ENCODE measurements around the gene REXO5.
"Not testable (repeated sequence)": the region's sequence is repeated elsewhere in the genome, so short reads cannot be mapped to it uniquely, and the experiment has no call there.

The REXO5 gene

DNA sequence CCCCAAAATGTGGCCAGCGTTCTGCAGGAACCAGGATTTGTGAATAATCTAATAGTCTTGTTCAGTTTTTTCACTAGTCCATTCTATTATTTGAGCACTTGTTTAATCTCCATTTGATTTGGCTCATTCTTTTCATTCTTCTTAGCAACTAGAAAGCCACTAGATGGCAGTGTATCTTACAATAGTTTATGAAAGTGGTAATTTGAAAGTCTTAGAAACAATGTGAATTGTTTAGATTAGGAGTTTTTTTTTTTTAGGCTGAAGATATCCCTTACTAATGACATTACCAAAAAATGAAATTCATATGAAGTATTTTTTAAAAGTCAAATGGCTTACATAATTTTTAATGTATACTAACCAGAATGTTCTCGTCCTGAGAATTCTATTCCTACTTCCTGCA lies 6.7 kb upstream of the REXO5 start:
- no peak for DNase-seq (ENCODE audit: low read depth in 2 of 2, low spot score in 1 of 2)

DNA sequence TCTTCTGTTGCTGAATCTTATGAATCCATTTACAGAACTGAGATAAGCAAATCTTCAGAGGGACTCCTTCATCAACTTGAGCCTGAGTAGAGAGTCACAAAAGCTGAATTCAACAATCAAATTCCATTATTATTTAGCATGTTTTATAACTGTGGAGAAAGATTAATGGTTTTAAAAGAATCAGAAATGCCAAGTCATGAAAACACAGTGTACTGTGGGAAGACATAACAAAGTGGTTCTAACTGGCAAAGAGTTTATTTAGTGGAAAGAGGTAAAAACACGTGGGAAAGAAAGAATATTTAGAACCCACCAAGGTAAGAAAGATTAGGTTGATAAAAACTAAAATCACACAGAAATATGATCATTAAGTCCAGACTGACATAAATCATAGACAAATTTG lies 5.0 kb upstream of the REXO5 start:
- DNase-seq (ENCODE audit: low read depth in 2 of 2, low spot score in 1 of 2), result no peak

DNA sequence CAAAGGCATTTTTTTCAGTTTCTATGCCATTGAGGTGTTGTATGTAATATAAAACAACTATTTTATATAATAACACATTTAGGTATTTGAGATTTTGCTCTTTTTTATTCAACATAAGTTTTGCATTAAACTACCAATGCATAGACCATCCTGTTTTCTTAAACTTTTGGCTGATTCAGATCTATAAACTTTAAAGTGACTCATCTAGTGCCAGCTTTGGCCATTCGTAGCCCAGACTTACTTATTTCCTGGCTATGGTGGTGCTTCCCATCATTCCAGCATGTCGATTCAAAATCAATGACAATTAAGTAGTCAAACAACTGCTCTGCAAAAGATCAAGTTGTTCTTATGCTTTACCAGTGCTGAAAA lies 3.2 kb upstream of the REXO5 start:
- DNase-seq (ENCODE audit: low read depth in 2 of 2, low spot score in 1 of 2), result no peak

GRCh38 chr16:20803561-20804214 lies 2.6 kb upstream of the REXO5 start:
- no peak for DNase-seq (ENCODE audit: low read depth in 2 of 2, low spot score in 1 of 2)

GRCh38 chr16:20805684-20806167 lies 601 bp upstream of the REXO5 start:
- not testable (repeated sequence) for DNase-seq (ENCODE audit: low read depth in 2 of 2, low spot score in 1 of 2)

DNA sequence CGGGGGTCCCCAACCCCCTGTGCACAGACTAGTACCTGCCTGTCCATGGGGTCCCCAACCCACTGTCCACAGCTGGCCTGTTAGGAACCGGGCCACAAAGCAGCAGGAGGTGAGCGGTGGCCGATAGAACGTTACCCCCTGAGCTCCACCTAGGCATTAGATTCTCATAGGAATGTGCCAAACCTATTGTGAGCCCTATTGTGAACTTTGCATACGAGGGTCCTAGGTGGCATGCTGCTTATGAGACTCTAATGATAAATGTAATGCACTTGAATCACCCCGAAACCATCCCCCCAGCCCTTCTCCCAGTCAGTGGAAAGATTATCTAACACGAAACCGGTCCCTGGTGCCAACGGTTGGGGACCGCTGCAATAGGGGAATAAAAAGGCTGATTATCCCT lies 1.5 kb downstream of the REXO5 start:
- no peak for DNase-seq (ENCODE audit: low read depth in 2 of 2, low spot score in 1 of 2)

DNA sequence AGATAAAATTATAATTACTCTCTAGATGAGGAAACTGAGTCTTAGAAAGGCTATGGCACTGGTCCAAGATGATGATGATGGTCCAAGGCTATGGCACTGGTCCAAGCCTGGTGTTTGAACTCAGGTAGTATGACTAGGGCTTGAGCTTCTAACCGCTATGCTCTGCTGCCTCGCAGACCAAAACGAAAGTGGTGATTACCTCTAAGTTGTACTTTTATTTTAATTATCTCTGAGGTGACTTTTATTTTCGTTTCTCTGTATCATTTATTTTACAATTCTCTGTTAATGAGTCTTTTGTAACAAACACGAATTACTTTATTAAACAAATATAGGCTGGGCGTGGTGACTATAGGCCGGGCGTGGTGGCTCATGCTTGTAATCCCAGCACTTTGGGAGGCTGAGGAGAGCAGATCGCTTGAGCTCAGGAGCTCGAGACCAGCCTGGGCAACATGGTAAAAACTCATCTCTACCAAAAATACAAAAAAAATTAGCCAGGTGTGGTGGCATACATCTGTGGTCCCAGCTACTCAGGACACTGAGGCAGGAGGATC lies 5.6 kb downstream of the REXO5 start:
- no peak for DNase-seq (ENCODE audit: low read depth in 2 of 2, low spot score in 1 of 2)

GRCh38 chr16:20812510-20812909 lies 6.2 kb downstream of the REXO5 start:
- DNase-seq (ENCODE audit: low read depth in 2 of 2, low spot score in 1 of 2), result no peak

GRCh38 chr16:20814784-20815183 lies 8.5 kb downstream of the REXO5 start:
- DNase-seq (ENCODE audit: low read depth in 2 of 2, low spot score in 1 of 2), result no peak

- no peak for DNase-seq (ENCODE audit: low read depth in 2 of 2, low spot score in 1 of 2)
These were observed 12.7 kb downstream of the REXO5 start for GRCh38 chr16:20818929-20819585.

- no peak for DNase-seq (ENCODE audit: low read depth in 2 of 2, low spot score in 1 of 2)
These were observed 15.4 kb downstream of the REXO5 start for GRCh38 chr16:20821682-20822081.

- DNase-seq (ENCODE audit: low read depth in 2 of 2, low spot score in 1 of 2), result no peak
These were observed 16.4 kb downstream of the REXO5 start for GRCh38 chr16:20822521-20823325.

DNA sequence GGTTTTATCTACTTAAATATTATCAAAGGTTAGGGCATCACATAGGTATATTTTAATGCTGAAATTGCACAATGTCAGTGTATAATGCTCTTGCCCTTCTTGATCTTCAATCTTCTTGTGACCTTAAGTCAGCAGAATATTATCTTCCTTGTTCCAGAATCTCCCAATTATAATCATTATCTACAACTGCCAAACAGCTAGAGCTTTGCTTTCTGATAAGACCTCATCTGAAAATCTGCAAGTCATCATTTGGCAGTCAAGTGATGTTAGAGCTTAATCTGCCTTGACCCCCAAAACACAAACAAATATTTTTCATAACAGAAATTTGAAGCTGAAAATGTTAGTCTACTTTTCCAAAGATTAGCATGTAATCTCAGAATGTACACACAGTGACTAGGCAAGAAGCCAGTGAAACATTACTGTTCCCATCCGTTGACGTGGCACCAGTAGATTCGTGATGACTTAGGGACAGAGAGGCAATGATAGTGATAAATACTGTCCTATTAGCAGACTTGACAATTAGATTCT lies 19.8 kb downstream of the REXO5 start:
- no peak for DNase-seq (ENCODE audit: low read depth in 2 of 2, low spot score in 1 of 2)

GRCh38 chr16:20829536-20829935 lies 23.2 kb downstream of the REXO5 start:
- DNase-seq (ENCODE audit: low read depth in 2 of 2, low spot score in 1 of 2), result no peak

DNA sequence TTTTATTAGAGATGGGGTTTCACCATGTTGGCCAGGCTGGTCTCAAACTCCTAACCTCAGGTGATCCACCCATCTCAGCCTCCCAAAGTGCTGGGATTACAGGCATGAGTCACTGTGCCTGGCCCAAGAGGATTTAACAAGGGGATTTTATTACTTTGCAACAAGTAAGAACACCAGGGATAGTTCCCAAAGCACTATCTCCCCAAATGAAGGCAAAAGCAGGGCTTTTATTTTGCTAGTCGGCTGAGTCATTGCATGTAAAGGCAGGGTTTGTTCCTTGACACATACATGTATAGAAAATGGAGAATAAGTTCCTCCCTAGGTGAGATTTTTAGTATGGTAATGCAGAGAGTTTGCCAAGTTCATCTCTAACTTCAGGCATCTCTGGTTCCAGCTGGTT lies 24.0 kb downstream of the REXO5 start:
- DNase-seq (ENCODE audit: low read depth in 2 of 2, low spot score in 1 of 2), result no peak

- DNase-seq (ENCODE audit: low read depth in 2 of 2, low spot score in 1 of 2), result no peak
These were observed 26.8 kb downstream of the REXO5 start for GRCh38 chr16:20833086-20833485.

DNA sequence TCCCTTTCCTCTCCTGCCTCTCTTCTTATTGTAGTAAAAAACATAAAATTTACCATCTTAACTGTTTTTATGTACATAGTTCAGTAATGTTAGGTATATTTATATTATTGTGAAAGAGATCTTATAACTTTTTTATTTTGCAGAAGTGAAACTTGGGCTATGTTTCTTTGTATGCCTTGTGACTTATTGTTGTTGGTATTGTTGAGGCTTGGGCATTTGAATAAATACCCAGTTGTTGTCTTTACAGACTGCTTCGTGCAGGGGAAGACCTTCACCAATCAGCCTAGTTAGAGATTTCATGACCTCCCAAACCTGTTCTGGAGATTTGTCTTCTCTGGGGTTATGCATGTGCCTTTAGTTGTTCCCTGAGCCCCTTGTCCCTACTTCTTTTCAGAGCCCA lies 31.9 kb downstream of the REXO5 start:
- DNase-seq (ENCODE audit: low read depth in 2 of 2, low spot score in 1 of 2), result no peak

DNA sequence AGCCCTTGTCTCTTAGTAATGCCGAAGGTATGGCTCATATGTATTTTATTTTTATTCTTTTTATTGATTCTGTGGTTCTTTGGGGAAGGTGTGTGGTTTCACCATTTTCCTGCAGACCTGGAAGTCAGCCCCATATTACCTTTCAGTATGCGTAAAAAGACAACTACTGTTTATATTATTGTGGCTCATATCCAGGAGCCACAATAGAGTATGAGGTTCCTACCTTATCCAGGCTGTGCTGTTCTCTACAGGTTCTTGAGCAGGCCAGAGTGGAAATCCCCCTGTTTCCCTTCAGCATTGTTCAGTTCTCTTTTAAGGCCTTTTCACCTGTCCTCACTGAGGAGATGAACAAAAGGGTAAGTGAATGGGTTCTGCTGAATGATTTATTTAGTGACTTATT lies 33.2 kb downstream of the REXO5 start:
- no peak for DNase-seq (ENCODE audit: low read depth in 2 of 2, low spot score in 1 of 2)

DNA sequence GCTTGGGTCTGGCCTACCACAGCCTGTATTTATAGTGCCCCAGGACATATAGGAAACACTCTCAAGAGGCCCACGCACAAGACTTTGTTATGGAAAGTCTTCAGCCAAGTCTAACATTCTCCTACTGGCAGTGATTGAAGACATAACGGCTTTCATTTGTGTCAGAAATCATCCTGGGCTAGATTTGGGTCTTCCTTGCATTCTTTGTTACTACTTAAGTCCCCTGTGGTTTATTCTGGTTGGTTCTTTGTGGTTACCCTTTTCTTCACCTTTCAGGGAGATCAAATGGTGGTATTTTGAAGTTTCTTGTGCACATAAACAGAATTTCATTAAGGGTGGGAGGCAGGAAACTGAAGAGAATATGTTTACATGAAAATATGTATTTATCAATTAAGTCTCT lies 37.7 kb downstream of the REXO5 start:
- DNase-seq (ENCODE audit: low read depth in 2 of 2, low spot score in 1 of 2), result no peak

GRCh38 chr16:20844588-20844987 lies 38.3 kb downstream of the REXO5 start:
- DNase-seq (ENCODE audit: low read depth in 2 of 2, low spot score in 1 of 2), result no peak

DNA sequence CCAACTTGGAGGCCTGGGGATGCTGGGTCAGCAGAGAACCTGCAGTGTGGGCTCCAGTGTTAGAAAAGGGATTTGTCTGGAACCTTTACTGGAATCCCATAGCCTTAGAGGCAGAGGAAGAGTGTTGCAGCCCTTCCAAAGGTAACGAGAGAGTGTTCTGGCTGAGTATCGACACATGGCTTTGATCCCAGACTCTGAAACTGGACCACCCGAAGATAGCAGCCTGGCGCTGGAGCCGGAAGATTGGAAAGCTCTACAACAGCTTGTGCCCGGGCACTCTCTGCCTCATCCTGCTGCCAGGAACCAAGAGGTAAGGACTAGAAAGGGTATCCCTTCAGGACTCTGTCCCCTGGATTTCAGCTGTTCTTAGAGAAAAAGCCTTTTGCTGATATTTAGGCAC lies 39.7 kb downstream of the REXO5 start:
- DNase-seq (ENCODE audit: low read depth in 2 of 2, low spot score in 1 of 2), result no peak

GRCh38 chr16:20846551-20846950 lies 40.2 kb downstream of the REXO5 start:
- no peak for DNase-seq (ENCODE audit: low read depth in 2 of 2, low spot score in 1 of 2)

Measured in stimulated activated CD8-positive, alpha-beta memory T cell treated with anti-CD3 and anti-CD28 coated beads, Interleukin-4, amount 100 ng/mL, for 4 hours (primary cell).